ENCODE results near the gene ESYT3. TPM values are rescaled to one million over a fixed set of nuclear protein-coding genes. Genes with fewer than 3 reads are reported as not detected.

ESYT3 gene
- total RNA-seq, 1 experiment from 2014 or later: 6.4 TPM

- Histone ChIP-seq H3K27ac (no peak overlapping the region), H3K36me3 (ENCODE audit: low read depth) (no peaks in the 10 kb centered on the region), H3F3A (ENCODE audit: insufficient read depth, low read depth) (no peaks in the 10 kb centered on the region), H3K9me3 (ENCODE audit: insufficient read depth, low read depth) (no peaks in the 10 kb centered on the region), H2AFZ (no peak overlapping the region), H3K4me2 (no peak overlapping the region), H4K20me1 (ENCODE audit: insufficient read depth) (no peaks in the 10 kb centered on the region), H3K4me3 (no peak overlapping the region), H3K27me3 (ENCODE audit: insufficient read depth, low read depth) (no peaks in the 10 kb centered on the region), H3K79me2 (ENCODE audit: low read depth) (no peaks in the 10 kb centered on the region), H3K4me1 (replicated peaks; ENCODE audit: insufficient read depth) (no peaks in the 10 kb centered on the region), H3K9me2 (ENCODE audit: insufficient read depth) (no peaks in the 10 kb centered on the region)
- intact Hi-C loops (cut with micrococcal nuclease; ENCODE audit: unreplicated experiment): no loop called here
- DNase-seq: no peak
- CTCF ChIA-PET: no interaction called here
- no peak for TF ChIP-seq EZH2 (IDR thresholded peaks at IDR 0.05; ENCODE audit: low read depth)
- TF ChIP-seq CTCF (conservative IDR thresholded peaks at IDR 0.05): no peak
- POLR2A ChIA-PET (ENCODE audit: unreplicated experiment): no interaction called here
- BruUV-seq (replicated peaks): no TSS peak
Observed at GRCh38 chr3:138445654-138446053, 11.2 kb downstream of the ESYT3 start.

- Histone ChIP-seq H3K4me1 (replicated peaks; ENCODE audit: insufficient read depth) (no peaks in the 10 kb centered on the region), H3K27ac (no peak overlapping the region), H3K9me3 (ENCODE audit: insufficient read depth, low read depth) (no peaks in the 10 kb centered on the region), H2AFZ (no peak overlapping the region), H3K27me3 (ENCODE audit: insufficient read depth, low read depth) (no peaks in the 10 kb centered on the region), H3K4me2 (no peak overlapping the region), H4K20me1 (ENCODE audit: insufficient read depth) (no peaks in the 10 kb centered on the region), H3K79me2 (ENCODE audit: low read depth) (no peaks in the 10 kb centered on the region), H3K36me3 (ENCODE audit: low read depth) (no peaks in the 10 kb centered on the region), H3K4me3 (no peak overlapping the region), H3K9me2 (ENCODE audit: insufficient read depth) (no peaks in the 10 kb centered on the region), H3F3A (ENCODE audit: insufficient read depth, low read depth) (no peaks in the 10 kb centered on the region)
- no peak for DNase-seq
- CTCF ChIA-PET: interaction anchor here (0.7 kb wide), 1 partner anchor 122 kb away, joined by 4 read pairs; no protein-coding TSS in a partner anchor
- TF ChIP-seq EZH2 (IDR thresholded peaks at IDR 0.05; ENCODE audit: low read depth) (no peak), CTCF (conservative IDR thresholded peaks at IDR 0.05) (no peak)
- POLR2A ChIA-PET (ENCODE audit: unreplicated experiment): no interaction called here
- intact Hi-C loops (cut with micrococcal nuclease; ENCODE audit: unreplicated experiment): no loop called here
- BruUV-seq (replicated peaks): no TSS peak
Observed at GRCh38 chr3:138448631-138449030, 14.2 kb downstream of the ESYT3 start.

- CTCF ChIA-PET: no interaction called here
- Histone ChIP-seq H2AFZ (no peak overlapping the region), H3K4me2 (no peak overlapping the region), H3K79me2 (ENCODE audit: low read depth) (no peaks in the 10 kb centered on the region), H4K20me1 (ENCODE audit: insufficient read depth) (no peaks in the 10 kb centered on the region), H3F3A (ENCODE audit: insufficient read depth, low read depth) (no peaks in the 10 kb centered on the region), H3K9me3 (ENCODE audit: insufficient read depth, low read depth) (no peaks in the 10 kb centered on the region), H3K4me1 (replicated peaks; ENCODE audit: insufficient read depth) (no peaks in the 10 kb centered on the region), H3K27ac (no peak overlapping the region), H3K36me3 (ENCODE audit: low read depth) (no peaks in the 10 kb centered on the region), H3K27me3 (ENCODE audit: insufficient read depth, low read depth) (no peaks in the 10 kb centered on the region), H3K9me2 (ENCODE audit: insufficient read depth) (no peaks in the 10 kb centered on the region), H3K4me3 (no peak overlapping the region)
- TF ChIP-seq EZH2 (IDR thresholded peaks at IDR 0.05; ENCODE audit: low read depth) (no peak), CTCF (conservative IDR thresholded peaks at IDR 0.05) (no peak)
- no TSS peak for BruUV-seq (replicated peaks)
- POLR2A ChIA-PET (ENCODE audit: unreplicated experiment): no interaction called here
- DNase-seq: no peak
- intact Hi-C loops (cut with micrococcal nuclease; ENCODE audit: unreplicated experiment): no loop called here
Observed at GRCh38 chr3:138449490-138449889, 15.1 kb downstream of the ESYT3 start.

Measured in PC-9 (cell line).